ENCODE measurements around the gene ARFIP1.

DNA sequence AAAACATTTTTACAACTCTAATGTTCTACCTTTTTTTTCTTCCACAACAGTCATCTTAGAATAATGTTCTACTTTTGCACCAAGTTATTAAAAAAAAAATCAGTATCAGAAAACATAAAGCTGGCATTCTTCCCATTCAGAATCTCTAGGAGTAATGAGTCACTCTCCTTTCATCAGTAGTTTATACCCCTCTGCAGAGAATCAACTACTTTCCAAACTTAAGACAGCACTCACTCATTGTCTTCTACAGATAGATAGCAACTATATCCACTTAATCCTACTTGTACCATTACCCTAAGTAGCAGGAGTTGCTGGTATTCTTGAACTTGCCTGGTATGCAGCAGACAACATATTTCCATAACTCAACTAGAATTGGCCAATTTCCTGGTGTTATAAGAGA is 3.4 kb upstream of the ARFIP1 start:
- no peak for TF ChIP-seq ZNF274 (IDR thresholded peaks at IDR 0.05; ENCODE audit: low read depth, low read length)
- TF ChIP-seq YY1 (IDR thresholded peaks at IDR 0.05; ENCODE audit: insufficient read depth, insufficient read length) = no peak
